Activated CD8-positive, alpha-beta memory T cell treated with anti-CD3 and anti-CD28 coated beads, Interleukin-2, amount 50 U/mL, for 1 hour (primary cell): Measurements from ENCODE around the gene HOXA10.

Source experiments
- DNase-seq: peaks from one replicate; pipeline ENCODE4 v3.0.0-alpha.2; 2020; ENCODE audit errors: extremely low read depth

HOXA10 gene

GRCh38 chr7:27180431-27181420, 6.6 kb upstream of the HOXA10 start:
- DNase-seq = no peak

DNA sequence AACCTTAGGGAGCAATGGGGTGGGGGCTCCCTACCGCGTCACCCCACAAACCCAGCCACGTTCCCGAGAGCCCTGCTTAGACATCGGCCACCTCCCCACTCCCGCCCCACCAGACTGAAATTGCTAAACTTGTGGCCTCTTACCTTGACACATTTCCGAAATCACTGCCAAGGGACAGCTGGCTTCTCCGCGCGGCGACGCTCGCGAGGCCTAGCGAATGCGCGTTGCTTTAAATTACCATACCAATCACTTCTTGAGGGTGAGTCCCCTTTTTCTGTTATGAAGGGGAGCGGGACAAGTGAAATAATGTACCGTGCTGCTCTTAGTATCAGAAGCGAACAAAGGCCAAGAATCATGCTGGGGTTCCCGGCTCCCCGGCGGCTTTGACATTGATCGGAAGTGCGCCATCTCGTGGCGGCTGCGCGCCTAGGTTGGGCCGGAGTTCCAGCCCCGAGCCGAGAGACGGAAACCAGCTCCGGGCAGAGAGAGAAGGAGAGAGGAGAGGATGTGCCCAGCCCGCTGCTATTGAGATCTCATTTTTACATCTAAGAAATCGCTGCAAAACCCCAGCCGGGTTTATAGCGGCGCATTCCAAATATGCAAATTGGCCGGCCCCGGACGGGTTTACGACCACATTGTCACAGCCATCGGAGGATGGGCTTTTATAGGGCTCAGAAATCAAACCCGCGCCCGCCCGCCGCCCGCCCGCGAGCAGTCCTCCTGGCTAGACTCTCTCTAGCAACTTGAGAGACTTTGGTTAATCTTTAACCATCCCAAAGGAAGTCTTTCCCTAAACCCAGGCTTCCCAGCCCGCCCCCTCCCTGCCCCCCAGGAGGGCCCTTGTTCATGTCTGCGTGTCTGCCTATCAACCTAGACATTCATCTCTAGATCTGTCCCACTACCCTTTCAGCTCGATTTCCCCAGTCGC, 5.6 kb upstream of the HOXA10 start:
- DNase-seq = no peak

DNA sequence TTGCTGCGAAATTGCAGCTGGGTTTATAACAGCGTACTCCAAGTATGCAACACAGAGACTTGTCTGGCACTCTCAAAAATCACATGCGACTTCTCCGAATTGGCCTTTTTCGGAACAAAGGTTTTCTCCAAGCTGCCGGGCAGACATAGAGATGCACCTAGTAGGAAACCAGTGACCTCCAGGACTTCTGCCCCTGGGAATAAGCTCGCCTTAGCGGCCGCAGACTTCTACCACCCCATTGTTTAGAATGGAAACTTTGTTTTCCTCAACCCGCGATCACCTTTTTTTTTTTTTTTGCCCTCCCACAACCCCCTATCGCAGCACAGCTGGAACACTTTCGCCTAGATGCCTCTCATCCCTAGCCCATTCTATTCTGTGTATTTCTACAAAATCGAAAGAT, 4.9 kb upstream of the HOXA10 start:
- no peak for DNase-seq

DNA sequence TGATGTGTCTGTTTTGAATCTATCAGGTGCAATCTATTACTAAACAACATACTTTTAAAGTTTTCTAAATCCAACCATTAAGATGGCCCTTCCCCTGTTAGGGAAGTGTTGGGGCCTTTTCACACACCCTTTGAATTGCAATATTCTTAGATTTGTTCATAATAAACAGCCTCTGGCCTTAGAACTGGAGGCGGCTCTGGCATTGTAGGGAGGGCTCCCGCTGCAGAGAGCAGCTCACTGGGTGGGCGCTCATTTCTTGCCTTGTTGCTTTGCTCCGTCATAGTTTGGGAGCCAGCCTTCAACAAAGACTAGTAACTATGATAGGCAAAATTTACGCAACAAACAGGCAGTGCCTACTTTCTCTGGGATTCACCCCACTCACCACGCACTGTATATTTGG, 4.2 kb upstream of the HOXA10 start:
- DNase-seq = no peak

DNA sequence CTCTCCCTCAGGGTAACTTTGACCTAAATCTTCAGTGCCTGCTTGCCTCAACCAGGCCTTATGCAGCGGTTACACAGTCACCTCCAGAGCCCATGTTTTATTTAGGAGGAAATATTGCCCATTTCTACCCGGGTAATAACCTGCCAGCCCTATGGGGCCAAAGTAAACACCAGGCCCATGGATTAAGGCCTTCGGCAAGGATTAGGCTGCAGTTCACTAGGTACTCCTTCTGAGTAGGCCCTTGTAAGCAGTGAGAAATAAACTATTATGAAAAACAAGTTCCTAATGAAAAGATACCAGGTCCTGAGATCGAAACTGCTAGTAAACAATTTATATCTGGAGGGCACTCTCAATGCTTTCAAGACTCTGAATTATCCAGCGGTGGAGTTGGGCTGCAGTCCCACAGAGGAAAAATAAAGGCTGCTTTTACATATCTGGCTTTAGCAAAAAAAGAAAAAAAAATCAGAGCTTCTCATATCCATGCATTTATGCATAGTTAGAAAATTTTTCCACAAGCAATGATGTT, 3.7 kb upstream of the HOXA10 start:
- no peak for DNase-seq

DNA sequence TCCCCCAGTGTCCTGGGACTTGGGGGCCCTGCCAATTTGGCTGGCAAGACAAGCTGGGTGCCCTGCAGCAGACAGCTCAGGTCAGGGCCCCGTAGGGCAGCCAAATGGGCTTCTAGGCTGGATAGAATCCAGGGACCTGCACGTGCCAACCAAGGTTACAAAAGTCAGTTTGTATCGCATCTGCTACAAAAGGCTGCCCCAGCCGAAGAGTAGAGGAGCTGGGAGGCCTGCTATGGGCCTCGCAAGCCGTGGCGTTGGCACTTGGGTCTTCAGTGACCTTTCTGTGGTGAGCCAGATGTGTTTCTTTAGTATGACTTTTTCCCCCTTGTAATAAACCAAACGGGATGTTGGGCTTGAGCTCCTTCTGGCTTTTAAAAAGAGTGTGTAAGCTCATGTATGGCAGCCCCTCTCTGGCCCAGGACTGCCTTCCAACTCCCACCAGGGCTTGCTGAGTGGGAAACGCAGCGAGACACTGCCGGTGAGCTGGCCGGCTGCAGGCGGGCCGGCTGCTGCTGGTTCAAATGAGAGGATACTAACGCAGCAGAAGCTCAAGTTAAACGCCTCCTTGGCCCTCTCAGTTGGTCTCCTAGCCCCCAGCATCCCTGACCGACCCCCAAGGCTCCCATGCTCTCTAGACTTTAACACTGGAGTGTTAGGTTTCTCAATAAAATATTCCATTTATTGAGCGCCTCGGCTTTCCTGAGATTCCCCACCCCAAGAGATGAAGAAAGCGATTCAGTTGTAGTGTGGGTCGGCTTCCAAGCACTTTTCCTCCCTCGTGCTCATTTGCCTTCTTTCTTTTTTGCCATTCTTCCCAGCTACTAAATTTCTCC, 3.1 kb upstream of the HOXA10 start:
- no peak for DNase-seq

DNA sequence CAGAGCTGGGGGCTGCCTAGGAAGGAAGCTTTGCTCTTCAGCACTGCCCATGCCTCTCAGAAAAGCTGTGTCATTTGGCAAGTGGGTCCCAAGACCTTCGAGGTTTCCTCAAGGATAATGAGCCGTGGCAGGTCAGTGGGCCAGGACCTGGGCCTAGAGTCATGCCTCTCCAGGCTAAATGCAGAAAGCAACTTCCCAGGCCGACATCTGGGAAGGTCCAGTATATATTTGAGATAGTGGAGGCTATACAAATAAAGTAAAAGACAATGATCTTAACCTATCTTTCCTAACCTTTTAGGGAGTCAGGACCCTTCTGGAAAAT, 2.4 kb upstream of the HOXA10 start:
- no peak for DNase-seq

DNA sequence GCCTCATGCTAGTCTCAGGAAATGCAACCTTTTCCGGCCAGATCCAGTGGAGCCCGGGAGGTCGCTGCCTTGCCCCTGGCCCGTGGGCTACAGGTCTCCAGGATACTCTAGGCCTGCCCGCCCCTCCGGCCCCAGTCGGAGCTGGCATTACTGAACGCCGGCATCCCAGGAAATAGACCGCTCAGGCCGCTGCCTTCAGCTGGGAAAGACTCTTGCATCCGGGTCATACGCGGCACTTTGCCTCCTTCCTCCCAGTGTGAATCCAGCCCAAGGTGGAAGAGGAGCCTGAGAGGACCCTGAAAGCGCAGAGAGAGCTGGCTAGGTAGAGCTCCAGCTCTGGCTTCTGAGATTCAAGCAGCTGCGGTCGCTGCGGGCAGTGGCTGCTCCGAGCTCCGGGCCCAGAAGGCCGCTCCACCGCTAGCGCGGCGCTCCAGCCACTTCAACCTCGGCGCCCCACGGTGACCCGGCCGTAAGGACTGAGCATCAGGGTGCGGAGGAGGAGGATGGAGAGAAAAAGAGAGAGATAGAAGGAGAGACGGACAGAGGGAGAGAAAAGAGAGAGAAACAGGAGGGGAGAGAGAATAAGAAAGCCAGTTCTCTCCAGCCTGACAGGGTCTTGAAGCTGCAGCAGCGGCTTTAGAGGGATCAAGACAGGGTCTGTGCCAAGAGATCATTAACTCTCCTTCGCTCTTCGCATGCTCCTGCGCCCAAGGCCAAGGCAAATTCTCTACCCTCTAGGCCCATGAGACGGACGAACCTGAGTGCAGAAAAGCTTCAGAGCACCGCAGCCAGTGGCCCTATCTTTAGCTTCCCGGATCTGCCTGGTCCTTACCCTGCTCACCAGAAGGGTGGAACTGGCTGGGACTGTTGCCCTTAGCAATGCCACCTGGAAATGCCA, 1.8 kb upstream of the HOXA10 start:
- no peak for DNase-seq

GRCh38 chr7:27174874-27175625, 930 bp upstream of the HOXA10 start:
- no peak for DNase-seq

DNA sequence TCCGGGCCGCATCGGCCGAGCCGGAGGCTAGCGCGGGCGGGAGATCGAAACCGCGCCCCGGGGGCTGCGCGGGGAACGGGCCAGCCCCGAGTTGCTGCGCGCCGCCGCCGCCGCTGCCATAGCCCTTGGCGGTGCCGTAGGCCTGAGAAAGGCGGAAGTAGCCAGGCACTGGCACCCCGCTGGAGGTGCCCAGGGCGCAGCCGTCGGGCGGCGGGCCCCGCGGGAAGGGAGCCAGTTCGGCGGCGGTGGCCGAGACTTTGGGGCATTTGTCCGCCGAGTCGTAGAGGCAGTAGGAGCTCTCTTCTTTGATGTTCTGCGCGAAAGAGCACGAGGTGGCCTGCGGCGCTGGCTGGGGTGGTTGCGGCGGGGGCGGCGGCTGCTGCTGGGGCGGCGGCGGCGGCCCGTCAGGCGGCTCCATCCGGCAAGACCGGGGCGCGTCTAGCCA, 587 bp downstream of the HOXA10 start:
- DNase-seq = no peak

DNA sequence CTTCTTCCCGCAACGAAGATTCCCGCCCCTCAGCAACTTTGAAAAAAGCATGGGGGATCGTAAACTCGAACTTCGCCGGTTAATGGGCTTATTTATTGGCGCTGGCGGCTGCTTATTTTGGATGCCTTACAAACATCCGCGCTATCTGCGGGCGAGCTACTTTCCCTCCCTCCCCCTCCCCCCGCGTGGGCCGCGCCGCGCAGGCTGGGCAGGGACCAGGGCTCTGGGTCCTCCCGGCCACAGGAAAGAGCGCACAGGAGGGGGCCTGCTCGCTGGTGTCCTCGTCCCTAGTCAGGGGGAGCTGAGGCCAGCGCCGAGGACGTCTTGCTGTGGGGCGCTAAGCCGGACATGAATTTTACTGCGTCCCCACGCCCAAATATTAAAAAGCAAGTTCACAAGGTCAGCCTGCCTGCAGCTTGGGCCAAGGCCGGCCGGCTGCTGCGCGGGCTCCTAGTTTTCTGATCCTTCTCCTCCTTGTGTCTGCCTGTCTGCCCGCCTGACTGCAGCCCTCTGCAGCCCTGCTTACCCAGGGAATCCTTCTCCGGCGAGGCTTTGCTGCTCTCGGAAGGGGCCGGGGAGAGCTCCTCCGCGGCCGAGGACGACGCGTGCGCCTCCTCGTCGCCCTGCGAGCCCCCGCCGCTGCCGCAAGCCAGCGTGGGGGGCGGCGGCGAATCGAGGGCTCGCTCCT, 1.2 kb downstream of the HOXA10 start:
- no peak for DNase-seq

- DNase-seq = no peak
Measured at GRCh38 chr7:27172315-27172774, 1.8 kb downstream of the HOXA10 start.

- DNase-seq = no peak
Measured at GRCh38 chr7:27171637-27172314, 2.3 kb downstream of the HOXA10 start.

- no peak for DNase-seq
Measured at GRCh38 chr7:27171325-27171636, 2.8 kb downstream of the HOXA10 start.

GRCh38 chr7:27170426-27171324, 3.4 kb downstream of the HOXA10 start:
- DNase-seq = no peak

DNA sequence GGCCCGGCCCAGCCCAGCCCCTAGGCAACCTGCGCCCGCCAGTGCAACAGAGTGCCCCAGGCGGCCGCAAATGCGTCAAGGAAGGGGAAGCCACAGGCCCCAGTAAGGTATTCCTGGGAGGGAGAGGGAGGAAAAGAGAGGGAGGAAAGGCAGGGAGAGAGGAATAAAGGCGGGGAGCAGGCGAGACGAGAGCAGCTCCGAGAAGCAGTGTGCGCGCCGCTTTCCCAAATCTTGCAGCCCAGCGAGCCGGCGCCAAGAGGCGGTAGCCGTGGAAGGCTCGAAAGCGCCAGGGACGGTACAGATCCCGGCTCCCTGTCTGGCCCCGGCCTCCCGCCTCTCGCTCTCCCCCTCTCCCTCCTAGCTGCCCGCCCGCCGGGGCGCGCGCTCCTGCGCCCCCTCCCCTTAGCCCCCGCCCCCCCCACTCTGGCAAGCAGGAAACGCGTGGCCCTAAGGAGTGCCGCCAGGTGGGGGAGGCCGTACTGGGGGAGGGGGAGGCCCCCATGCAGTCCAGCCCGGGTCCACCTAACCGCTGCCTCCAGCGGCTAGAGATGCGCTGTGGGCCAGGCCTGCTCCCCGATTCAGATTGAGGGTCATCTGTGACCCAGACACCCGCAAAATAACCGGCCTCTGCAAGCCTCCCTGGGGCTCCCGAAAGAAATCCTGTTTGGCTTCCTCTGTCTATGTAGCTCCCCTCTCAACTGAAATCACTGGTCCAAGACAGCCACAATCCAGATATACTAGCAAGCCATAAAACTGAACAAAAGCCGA, 4.3 kb downstream of the HOXA10 start:
- DNase-seq = no peak
